ENCODE results near the gene GGCX. TPM values are rescaled to one million over a fixed set of nuclear protein-coding genes. Genes with fewer than 3 reads are reported as not detected.

Gene GGCX
- total RNA-seq, 3 donors from 2014 or later (not counting 1 experiment from before 2014, with no cell fraction given), result 21.3 to 21.7 (median 21.4) TPM

DNA sequence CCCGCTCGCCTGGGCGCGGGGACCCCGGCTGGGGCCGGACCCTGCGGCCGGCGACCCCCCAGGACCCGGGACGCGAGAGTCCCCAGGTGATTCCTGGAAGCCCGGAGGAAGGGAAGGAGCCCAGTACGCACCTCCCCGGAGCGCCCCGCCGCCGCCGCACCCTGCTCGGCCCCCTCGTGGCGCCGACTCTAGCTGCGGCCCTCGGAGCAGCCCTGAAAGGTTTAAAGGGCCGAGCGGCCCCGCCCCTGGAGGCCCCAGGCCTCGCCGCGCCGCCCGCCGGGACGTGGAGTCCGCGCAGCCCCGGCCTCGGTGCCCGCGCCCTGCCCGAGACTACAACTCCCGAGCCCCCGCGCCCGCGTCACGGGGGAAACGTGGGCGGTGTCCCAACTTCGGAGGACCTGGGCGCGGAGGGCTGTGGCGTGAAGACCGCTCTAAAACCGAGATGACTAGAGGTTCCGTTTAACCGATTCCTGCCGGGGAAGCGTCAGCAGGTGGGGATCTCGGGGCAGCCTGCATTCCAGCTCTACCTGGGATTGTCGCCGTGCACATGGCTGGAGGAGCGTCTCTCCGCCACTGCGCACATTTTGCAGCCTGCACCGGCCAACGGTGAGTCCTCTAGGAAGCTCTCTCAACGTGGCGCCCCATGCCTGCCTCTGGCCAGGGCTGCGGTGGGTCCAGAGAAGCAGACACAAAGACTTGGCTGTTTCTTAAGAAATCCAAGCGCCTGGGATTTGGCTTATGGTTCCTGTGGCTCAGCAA is 41.4 kb upstream of the GGCX start, which contains the start of gene TMEM150A:
TMEM150A (minus strand) TSS at position 223 of the 759 bp plus-strand sequence. CDS start 750 bp downstream, outside the sequence.
- peaks cover 10% of the 10 kb centered on the region for H3K36me3 ChIP-seq (ENCODE audit: control insufficient read depth, insufficient read depth, low read length)
- H3K27me3 ChIP-seq (ENCODE audit: control insufficient read depth, insufficient read depth, low read length), result no peaks in the 10 kb centered on the region
- intact Hi-C loops (cut with micrococcal nuclease), result loop anchor here (1.0 to 5.0 kb wide), 2 partner anchors 10 to 40 kb away; partner anchors contain the start of genes C2orf68 and GGCX
- Mint-ChIP-seq H3K36me3 (no peaks in the 10 kb centered on the region), H3K27me3 (ENCODE audit: low read depth in 2 of 2) (no peaks in the 10 kb centered on the region), H3K9me3 (no peaks in the 10 kb centered on the region), H3K4me3 (peak within 1 kb of the TSS; percentile 90), H3K4me1 (peaks cover 16% of the 10 kb centered on the region in 2 donors), H3K27ac (peak within 1 kb of the TSS; percentile 74 to 81)
- ATAC-seq, result peak; percentile 97 to 99 (median 97)
- peak within 1 kb of the TSS; percentile 32 for H3K27ac ChIP-seq (ENCODE audit: low read length)
- under 1% methylated on average over 73 of the region's 73 CpGs for WGBS (ENCODE audit: insufficient coverage)
- no peaks in the 10 kb centered on the region for H3K9me3 ChIP-seq (ENCODE audit: control insufficient read depth, insufficient read depth, low read length)
- DNase-seq, result peak; percentile 82 to 89
- TF ChIP-seq, protein P1, sequence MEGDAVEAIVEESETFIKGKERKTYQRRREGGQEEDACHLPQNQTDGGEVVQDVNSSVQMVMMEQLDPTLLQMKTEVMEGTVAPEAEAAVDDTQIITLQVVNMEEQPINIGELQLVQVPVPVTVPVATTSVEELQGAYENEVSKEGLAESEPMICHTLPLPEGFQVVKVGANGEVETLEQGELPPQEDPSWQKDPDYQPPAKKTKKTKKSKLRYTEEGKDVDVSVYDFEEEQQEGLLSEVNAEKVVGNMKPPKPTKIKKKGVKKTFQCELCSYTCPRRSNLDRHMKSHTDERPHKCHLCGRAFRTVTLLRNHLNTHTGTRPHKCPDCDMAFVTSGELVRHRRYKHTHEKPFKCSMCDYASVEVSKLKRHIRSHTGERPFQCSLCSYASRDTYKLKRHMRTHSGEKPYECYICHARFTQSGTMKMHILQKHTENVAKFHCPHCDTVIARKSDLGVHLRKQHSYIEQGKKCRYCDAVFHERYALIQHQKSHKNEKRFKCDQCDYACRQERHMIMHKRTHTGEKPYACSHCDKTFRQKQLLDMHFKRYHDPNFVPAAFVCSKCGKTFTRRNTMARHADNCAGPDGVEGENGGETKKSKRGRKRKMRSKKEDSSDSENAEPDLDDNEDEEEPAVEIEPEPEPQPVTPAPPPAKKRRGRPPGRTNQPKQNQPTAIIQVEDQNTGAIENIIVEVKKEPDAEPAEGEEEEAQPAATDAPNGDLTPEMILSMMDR (IDR thresholded peaks at IDR 0.05), result peak; percentile 40
- peak within 1 kb of the TSS; percentile 83 for H3K4me3 ChIP-seq (ENCODE audit: low read length)
- H3K4me1 ChIP-seq (ENCODE audit: control insufficient read depth, insufficient read depth, low read length), result peaks cover 24% of the 10 kb centered on the region

DNA sequence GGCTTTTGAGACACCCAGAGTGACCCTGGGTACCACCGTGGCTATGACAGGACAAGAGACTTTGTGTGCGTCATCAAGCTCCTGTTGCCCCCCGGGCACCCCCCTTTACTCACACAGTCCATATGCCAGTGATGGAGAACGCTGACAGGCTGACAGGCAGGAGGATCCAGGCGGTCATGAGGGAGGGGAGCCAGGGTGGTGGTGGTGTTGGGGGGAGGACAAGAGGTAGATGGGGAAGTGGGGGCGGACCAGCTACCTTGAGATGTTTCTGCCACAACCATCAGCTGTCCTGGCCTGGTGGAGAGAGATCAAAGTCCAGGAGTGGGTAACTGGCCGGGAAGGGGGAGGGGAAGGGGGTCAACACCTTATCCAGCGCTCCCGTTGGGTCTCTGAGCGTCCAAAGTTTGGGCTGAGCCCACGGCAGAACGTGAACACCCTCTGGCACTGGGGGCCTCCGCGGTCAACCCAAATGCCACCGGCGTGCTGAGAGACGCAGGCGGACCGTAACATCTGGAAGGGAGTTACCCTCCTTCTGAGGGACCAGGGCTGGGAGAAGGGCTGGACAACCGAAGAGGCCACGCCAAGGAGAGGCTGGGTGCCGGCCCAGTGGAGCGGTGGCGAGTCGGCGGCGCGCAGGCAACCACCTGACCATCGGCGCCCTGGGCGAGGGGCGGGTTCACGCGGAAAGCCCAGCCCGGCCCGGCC is 40.6 kb upstream of the GGCX start:
- peak overlapping the region; percentile 39 for H3K4me3 ChIP-seq (ENCODE audit: low read length)
- H3K4me3 Mint-ChIP-seq, result peak overlapping the region; percentile 86
- peaks cover 14 to 20% of the 10 kb centered on the region in 2 donors for H3K4me1 Mint-ChIP-seq
- intact Hi-C loops (cut with micrococcal nuclease), result loop anchor here (1.0 to 5.0 kb wide), 2 partner anchors 10 to 40 kb away; partner anchors contain the start of genes C2orf68 and GGCX
- peak overlapping the region in 1 of 2 donors; percentile 81 for H3K27ac Mint-ChIP-seq
- H3K9me3 Mint-ChIP-seq, result no peaks in the 10 kb centered on the region
- peak overlapping the region; percentile 32 for H3K27ac ChIP-seq (ENCODE audit: low read length)
- no peaks in the 10 kb centered on the region for H3K9me3 ChIP-seq (ENCODE audit: control insufficient read depth, insufficient read depth, low read length)
- 10% methylated on average over 36 of the region's 36 CpGs for WGBS (ENCODE audit: insufficient coverage)
- no peak for DNase-seq
- H3K27me3 ChIP-seq (ENCODE audit: control insufficient read depth, insufficient read depth, low read length), result no peaks in the 10 kb centered on the region
- no peaks in the 10 kb centered on the region for H3K36me3 Mint-ChIP-seq
- peaks cover 25% of the 10 kb centered on the region for H3K4me1 ChIP-seq (ENCODE audit: control insufficient read depth, insufficient read depth, low read length)
- H3K36me3 ChIP-seq (ENCODE audit: control insufficient read depth, insufficient read depth, low read length), result peaks cover 16% of the 10 kb centered on the region
- no peaks in the 10 kb centered on the region for H3K27me3 Mint-ChIP-seq (ENCODE audit: low read depth in 2 of 2)
- ATAC-seq, result peak; percentile 19 to 35 (median 21)
- TF ChIP-seq, protein P1 (IDR thresholded peaks at IDR 0.05), result no peak

- Mint-ChIP-seq H3K27me3 (ENCODE audit: low read depth in 2 of 2) (no peaks in the 10 kb centered on the region), H3K9me3 (no peaks in the 10 kb centered on the region), H3K27ac (peak overlapping the region in 1 of 2 donors; percentile 81), H3K4me1 (peaks cover 20 to 27% of the 10 kb centered on the region in 2 donors), H3K36me3 (no peaks in the 10 kb centered on the region), H3K4me3 (peak overlapping the region; percentile 86)
- H3K4me3 ChIP-seq (ENCODE audit: low read length), result no peak overlapping the region
- no peak for DNase-seq
- no peaks in the 10 kb centered on the region for H3K9me3 ChIP-seq (ENCODE audit: control insufficient read depth, insufficient read depth, low read length)
- ATAC-seq, result no peak
- H3K36me3 ChIP-seq (ENCODE audit: control insufficient read depth, insufficient read depth, low read length), result peaks cover 18% of the 10 kb centered on the region
- intact Hi-C loops (cut with micrococcal nuclease), result loop anchor here (5.0 kb wide), 1 partner anchor 39 kb away; the partner anchor contains the start of gene GGCX
- 91% methylated on average over 6 of the region's 6 CpGs for WGBS (ENCODE audit: insufficient coverage)
- TF ChIP-seq, protein P1 (IDR thresholded peaks at IDR 0.05), result no peak
- no peak overlapping the region for H3K27ac ChIP-seq (ENCODE audit: low read length)
- H3K27me3 ChIP-seq (ENCODE audit: control insufficient read depth, insufficient read depth, low read length), result no peaks in the 10 kb centered on the region
- peaks cover 33% of the 10 kb centered on the region for H3K4me1 ChIP-seq (ENCODE audit: control insufficient read depth, insufficient read depth, low read length)
These were observed 39.9 kb upstream of the GGCX start for GRCh38 chr2:85600951-85601770.

Measured in natural killer cell (primary cell).